ENCODE results near the gene HERC4. TPM values are rescaled to one million over a fixed set of nuclear protein-coding genes. Genes with fewer than 3 reads are reported as not detected.
"Not testable (repeated sequence)": the region's sequence is repeated elsewhere in the genome, so short reads cannot be mapped to it uniquely, and the experiment has no call there.

HERC4 gene
- total RNA-seq, 1 experiment from 2014 or later = 16.2 TPM

- Histone ChIP-seq H3K27me3 (ENCODE audit: control insufficient read depth, insufficient read depth, low read length) (no peaks in the 10 kb centered on the region), H3K4me3 (ENCODE audit: insufficient read depth, low read depth, low read length) (no peak overlapping the region), H3K36me3 (replicated peaks; ENCODE audit: control insufficient read depth, insufficient read depth, low read length) (no peaks in the 10 kb centered on the region)
- no peak for DNase-seq
Observed at GRCh38 chr10:68080853-68081431, 5.9 kb upstream of the HERC4 start.

GRCh38 chr10:68079434-68079833 lies 4.4 kb upstream of the HERC4 start:
- DNase-seq = no peak
- Histone ChIP-seq H3K27me3 (ENCODE audit: control insufficient read depth, insufficient read depth, low read length) (no peaks in the 10 kb centered on the region), H3K36me3 (replicated peaks; ENCODE audit: control insufficient read depth, insufficient read depth, low read length) (no peaks in the 10 kb centered on the region), H3K4me3 (ENCODE audit: insufficient read depth, low read depth, low read length) (no peak overlapping the region)

- DNase-seq = no peak
- Histone ChIP-seq H3K27me3 (ENCODE audit: control insufficient read depth, insufficient read depth, low read length) (no peaks in the 10 kb centered on the region), H3K4me3 (ENCODE audit: insufficient read depth, low read depth, low read length) (no peak overlapping the region), H3K36me3 (replicated peaks; ENCODE audit: control insufficient read depth, insufficient read depth, low read length) (no peaks in the 10 kb centered on the region)
Observed at GRCh38 chr10:68077026-68077425, 1.9 kb upstream of the HERC4 start.

- not testable (repeated sequence) for H3K36me3 ChIP-seq (replicated peaks; ENCODE audit: control insufficient read depth, insufficient read depth, low read length); DNase-seq; H3K4me3 ChIP-seq (ENCODE audit: insufficient read depth, low read depth, low read length); H3K27me3 ChIP-seq (ENCODE audit: control insufficient read depth, insufficient read depth, low read length)
Observed at GRCh38 chr10:68076081-68076480, 998 bp upstream of the HERC4 start.

- DNase-seq = no peak
- Histone ChIP-seq H3K27me3 (ENCODE audit: control insufficient read depth, insufficient read depth, low read length) (no peaks in the 10 kb centered on the region), H3K36me3 (replicated peaks; ENCODE audit: control insufficient read depth, insufficient read depth, low read length) (no peaks in the 10 kb centered on the region), H3K4me3 (ENCODE audit: insufficient read depth, low read depth, low read length) (peak overlapping the region; percentile 33)
Observed at GRCh38 chr10:68075550-68076004, 494 bp upstream of the HERC4 start.

- no peaks in the 10 kb centered on the region for H3K36me3 ChIP-seq (replicated peaks; ENCODE audit: control insufficient read depth, insufficient read depth, low read length)
- H3K27me3 ChIP-seq (ENCODE audit: control insufficient read depth, insufficient read depth, low read length) = no peaks in the 10 kb centered on the region
- DNase-seq = no peak
- H3K4me3 ChIP-seq (ENCODE audit: insufficient read depth, low read depth, low read length) = peak overlapping the region; percentile 94
Observed at GRCh38 chr10:68074031-68074774, 880 bp downstream of the HERC4 start.

GRCh38 chr10:68073631-68074030 lies 1.5 kb downstream of the HERC4 start:
- no peak for DNase-seq
- Histone ChIP-seq H3K4me3 (ENCODE audit: insufficient read depth, low read depth, low read length) (peak overlapping the region; percentile 94), H3K27me3 (ENCODE audit: control insufficient read depth, insufficient read depth, low read length) (no peaks in the 10 kb centered on the region), H3K36me3 (replicated peaks; ENCODE audit: control insufficient read depth, insufficient read depth, low read length) (no peaks in the 10 kb centered on the region)

GRCh38 chr10:68067508-68067907 lies 7.6 kb downstream of the HERC4 start:
- H3K36me3 ChIP-seq (replicated peaks; ENCODE audit: control insufficient read depth, insufficient read depth, low read length) = no peaks in the 10 kb centered on the region; the same call in 1 of the 2 replicates
- DNase-seq = no peak
- no peak overlapping the region for H3K4me3 ChIP-seq (ENCODE audit: insufficient read depth, low read depth, low read length)
- H3K27me3 ChIP-seq (ENCODE audit: control insufficient read depth, insufficient read depth, low read length) = no peaks in the 10 kb centered on the region

GRCh38 chr10:68067029-68067428 lies 8.1 kb downstream of the HERC4 start:
- H3K36me3 ChIP-seq (replicated peaks; ENCODE audit: control insufficient read depth, insufficient read depth, low read length) = no peaks in the 10 kb centered on the region; the same call in 1 of the 2 replicates
- no peaks in the 10 kb centered on the region for H3K27me3 ChIP-seq (ENCODE audit: control insufficient read depth, insufficient read depth, low read length)

GRCh38 chr10:68053553-68053952 lies 21.5 kb downstream of the HERC4 start:
- DNase-seq = no peak
- H3K27me3 ChIP-seq (ENCODE audit: control insufficient read depth, insufficient read depth, low read length) = no peaks in the 10 kb centered on the region
- H3K4me3 ChIP-seq (ENCODE audit: insufficient read depth, low read depth, low read length) = no peak overlapping the region
- no peaks in the 10 kb centered on the region for H3K36me3 ChIP-seq (replicated peaks; ENCODE audit: control insufficient read depth, insufficient read depth, low read length)

More at GRCh38 chr10:68067029-68067428, 8.1 kb downstream of the HERC4 start:
- no peak overlapping the region for H3K4me3 ChIP-seq (ENCODE audit: insufficient read depth, low read depth, low read length)
- DNase-seq = no peak

- DNase-seq = no peak
- no peaks in the 10 kb centered on the region for H3K36me3 ChIP-seq (replicated peaks; ENCODE audit: control insufficient read depth, insufficient read depth, low read length)
- no peak overlapping the region for H3K4me3 ChIP-seq (ENCODE audit: insufficient read depth, low read depth, low read length)
- no peaks in the 10 kb centered on the region for H3K27me3 ChIP-seq (ENCODE audit: control insufficient read depth, insufficient read depth, low read length)
Observed at GRCh38 chr10:68052463-68052862, 22.6 kb downstream of the HERC4 start.

GRCh38 chr10:68049289-68050078 lies 25.6 kb downstream of the HERC4 start:
- no peak for DNase-seq
- no peaks in the 10 kb centered on the region for H3K36me3 ChIP-seq (replicated peaks; ENCODE audit: control insufficient read depth, insufficient read depth, low read length)
- no peak overlapping the region for H3K4me3 ChIP-seq (ENCODE audit: insufficient read depth, low read depth, low read length)
- H3K27me3 ChIP-seq (ENCODE audit: control insufficient read depth, insufficient read depth, low read length) = no peaks in the 10 kb centered on the region

GRCh38 chr10:68047554-68048327 lies 27.3 kb downstream of the HERC4 start:
- no peak overlapping the region for H3K4me3 ChIP-seq (ENCODE audit: insufficient read depth, low read depth, low read length)
- H3K27me3 ChIP-seq (ENCODE audit: control insufficient read depth, insufficient read depth, low read length) = no peaks in the 10 kb centered on the region
- no peak for DNase-seq
- no peaks in the 10 kb centered on the region; the same call in 1 of the 2 replicates for H3K36me3 ChIP-seq (replicated peaks; ENCODE audit: control insufficient read depth, insufficient read depth, low read length)

- Histone ChIP-seq H3K27me3 (ENCODE audit: control insufficient read depth, insufficient read depth, low read length) (no peaks in the 10 kb centered on the region), H3K36me3 (replicated peaks; ENCODE audit: control insufficient read depth, insufficient read depth, low read length) (no peaks in the 10 kb centered on the region; the same call in 1 of the 2 replicates), H3K4me3 (ENCODE audit: insufficient read depth, low read depth, low read length) (no peak overlapping the region)
- no peak for DNase-seq
Observed at GRCh38 chr10:68047122-68047521, 28.0 kb downstream of the HERC4 start.
